Measurements from ENCODE around the gene SEMA3G.

The SEMA3G gene

DNA sequence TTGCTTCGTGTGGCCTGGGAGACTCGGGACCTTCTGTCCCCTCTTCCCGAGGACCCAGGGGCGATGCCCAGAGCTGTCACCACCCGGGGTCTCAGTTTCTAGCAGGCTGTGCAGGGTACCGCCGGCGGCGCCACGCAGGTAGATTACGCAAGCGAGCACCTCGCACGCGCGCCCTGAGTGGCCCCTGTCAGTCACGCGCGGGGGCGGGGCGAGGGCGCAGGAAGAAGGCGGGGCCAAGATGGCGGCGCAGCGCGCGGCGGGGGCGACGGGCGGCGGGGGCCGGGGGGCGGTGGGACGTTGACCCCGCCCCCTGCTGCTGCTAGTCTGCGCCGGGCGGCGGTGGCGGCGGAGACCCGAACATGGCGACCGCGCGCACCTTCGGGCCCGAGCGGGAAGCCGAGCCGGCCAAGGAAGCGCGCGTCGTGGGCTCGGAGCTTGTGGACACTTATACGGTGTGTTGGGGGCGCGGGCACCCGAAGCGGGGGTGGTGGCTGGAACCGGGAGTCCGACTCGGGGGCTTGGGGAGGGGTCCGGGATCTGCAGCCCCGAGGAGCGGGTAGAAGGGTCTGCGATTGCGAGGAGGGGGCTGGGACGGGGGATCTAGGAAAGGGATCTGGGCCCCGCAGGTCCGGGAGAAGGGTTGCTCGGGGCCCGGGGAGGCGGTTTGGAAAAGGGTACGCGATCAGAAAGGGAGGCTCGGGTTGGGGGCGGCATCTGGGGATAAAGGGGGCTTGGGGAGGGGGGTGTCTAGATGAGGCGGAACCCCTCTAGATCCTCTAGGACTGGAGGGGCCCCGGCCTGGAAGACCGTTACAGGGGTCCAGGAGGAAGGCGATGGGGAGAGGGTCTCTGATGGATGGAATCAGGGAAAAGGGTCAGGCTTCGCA lies 10.6 kb upstream of the SEMA3G start, which contains the start of gene NISCH:
NISCH (plus strand) TSS at position 322 of the 886 bp plus-strand sequence; CDS start at position 360, 38 bp downstream.
- H3K27ac ChIP-seq = peak within 1 kb of the TSS; percentile 70
- TF ChIP-seq ZFX (IDR thresholded peaks at IDR 0.05) = no peak
- TF ChIP-seq, protein P1, sequence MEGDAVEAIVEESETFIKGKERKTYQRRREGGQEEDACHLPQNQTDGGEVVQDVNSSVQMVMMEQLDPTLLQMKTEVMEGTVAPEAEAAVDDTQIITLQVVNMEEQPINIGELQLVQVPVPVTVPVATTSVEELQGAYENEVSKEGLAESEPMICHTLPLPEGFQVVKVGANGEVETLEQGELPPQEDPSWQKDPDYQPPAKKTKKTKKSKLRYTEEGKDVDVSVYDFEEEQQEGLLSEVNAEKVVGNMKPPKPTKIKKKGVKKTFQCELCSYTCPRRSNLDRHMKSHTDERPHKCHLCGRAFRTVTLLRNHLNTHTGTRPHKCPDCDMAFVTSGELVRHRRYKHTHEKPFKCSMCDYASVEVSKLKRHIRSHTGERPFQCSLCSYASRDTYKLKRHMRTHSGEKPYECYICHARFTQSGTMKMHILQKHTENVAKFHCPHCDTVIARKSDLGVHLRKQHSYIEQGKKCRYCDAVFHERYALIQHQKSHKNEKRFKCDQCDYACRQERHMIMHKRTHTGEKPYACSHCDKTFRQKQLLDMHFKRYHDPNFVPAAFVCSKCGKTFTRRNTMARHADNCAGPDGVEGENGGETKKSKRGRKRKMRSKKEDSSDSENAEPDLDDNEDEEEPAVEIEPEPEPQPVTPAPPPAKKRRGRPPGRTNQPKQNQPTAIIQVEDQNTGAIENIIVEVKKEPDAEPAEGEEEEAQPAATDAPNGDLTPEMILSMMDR (conservative IDR thresholded peaks at IDR 0.05) = no peak

- peak overlapping the region; percentile 70 for H3K27ac ChIP-seq
- TF ChIP-seq ZFX (IDR thresholded peaks at IDR 0.05) = no peak
- TF ChIP-seq, protein P1 (conservative IDR thresholded peaks at IDR 0.05) = no peak
These were observed 10.0 kb upstream of the SEMA3G start for GRCh38 chr3:52454938-52455282.

DNA sequence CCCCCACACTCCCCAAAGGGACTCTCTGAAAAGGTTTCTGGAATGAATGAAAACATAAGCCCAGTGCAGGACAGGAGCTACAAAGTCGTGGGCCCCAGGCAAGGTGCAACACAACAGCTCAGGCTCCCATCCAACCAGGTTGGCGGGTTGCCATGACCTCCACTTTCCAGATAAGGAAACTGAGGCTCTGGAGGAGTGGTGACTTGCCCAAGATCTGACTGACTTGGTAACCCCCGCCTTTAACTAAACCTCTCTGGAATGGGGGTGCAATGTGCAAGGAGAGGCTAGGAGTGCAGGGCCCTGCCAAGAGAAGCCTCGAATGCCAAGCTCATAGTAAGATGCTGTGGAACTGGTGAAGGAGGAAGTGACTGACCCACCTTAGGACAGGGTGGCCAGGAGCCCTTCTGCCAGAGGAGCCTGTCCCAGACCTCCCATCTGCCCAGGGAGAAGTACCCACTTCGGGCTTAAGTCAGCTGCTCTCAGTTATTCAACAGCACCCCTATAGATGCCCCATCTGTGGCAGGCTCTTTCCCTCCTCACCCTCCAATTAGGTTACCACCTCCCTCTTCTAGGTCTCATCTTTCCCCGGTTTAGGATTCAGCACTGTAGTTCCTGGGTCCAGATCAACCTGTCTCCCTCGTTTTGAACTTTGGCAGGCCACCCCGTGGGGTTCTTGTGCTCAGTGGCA lies 9.5 kb upstream of the SEMA3G start:
- peak overlapping the region; percentile 70 for H3K27ac ChIP-seq

GRCh38 chr3:52453496-52454249 lies 8.8 kb upstream of the SEMA3G start, which contains the start of gene TNNC1:
TNNC1 (minus strand) TSS chr3:52454041; CDS start chr3:52454015, 26 bp downstream.
- peak within 1 kb of the TSS; percentile 70 for H3K27ac ChIP-seq
- TF ChIP-seq ZFX (IDR thresholded peaks at IDR 0.05) = no peak
- TF ChIP-seq, protein P1 (conservative IDR thresholded peaks at IDR 0.05) = no peak

More for the DNA sequence above, 9.5 kb upstream of the SEMA3G start:
- TF ChIP-seq, protein P1 (conservative IDR thresholded peaks at IDR 0.05) = no peak
- no peak for TF ChIP-seq ZFX (IDR thresholded peaks at IDR 0.05)

DNA sequence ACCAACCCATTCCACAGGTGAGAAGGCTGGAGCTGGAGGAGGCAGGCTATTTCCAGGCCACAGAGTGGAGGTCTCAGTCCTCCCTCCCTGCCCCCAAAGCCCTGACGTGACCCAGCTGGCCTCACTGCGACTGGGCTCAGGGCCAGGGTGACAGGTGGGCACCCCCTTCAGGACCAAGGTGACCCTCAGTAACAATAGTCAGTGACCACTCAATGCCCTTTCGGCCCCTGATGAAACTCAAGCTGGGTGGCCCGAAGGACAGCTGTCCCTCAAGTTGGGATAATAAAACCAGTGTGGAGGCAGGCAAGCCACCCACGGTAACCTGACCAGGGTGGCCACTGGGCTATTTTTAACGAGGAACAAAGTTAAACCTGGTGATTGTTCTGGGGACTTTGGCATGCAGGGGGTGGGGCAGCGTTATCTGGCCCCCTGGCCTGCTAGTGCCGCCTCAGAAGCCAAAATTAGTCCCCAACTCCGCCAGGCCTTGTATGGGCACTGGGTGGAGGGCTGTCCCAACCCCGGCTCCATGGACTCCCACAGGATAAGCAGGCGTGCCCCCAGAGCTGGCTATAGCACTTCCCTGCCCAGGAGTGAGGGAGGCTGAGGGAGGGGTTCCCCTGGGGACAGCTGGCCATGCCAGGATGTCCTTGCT lies 7.8 kb upstream of the SEMA3G start:
- no peak overlapping the region for H3K27ac ChIP-seq

GRCh38 chr3:52452126-52452525 lies 7.2 kb upstream of the SEMA3G start:
- TF ChIP-seq ZFX (IDR thresholded peaks at IDR 0.05) = no peak
- TF ChIP-seq, protein P1 (conservative IDR thresholded peaks at IDR 0.05) = no peak
- H3K27ac ChIP-seq = no peak overlapping the region

More for the DNA sequence above, 7.8 kb upstream of the SEMA3G start:
- TF ChIP-seq ZFX (IDR thresholded peaks at IDR 0.05) = no peak
- TF ChIP-seq, protein P1 (conservative IDR thresholded peaks at IDR 0.05) = no peak

Data from C4-2B (cell line).